HepG2 (cell line): ENCODE measurements around the gene ATG9A. TPM values are rescaled to one million over a fixed set of nuclear protein-coding genes. Genes with fewer than 3 reads are reported as not detected.

ENCODE experiments used
- GLI4 ChIP-seq: sonication (generic); formaldehyde crosslinking; IDR thresholded peaks from 2 replicates; pipeline ENCODE4 v1.5.1; 2020; ENCODE audit warnings: missing genetic modification reagents, mild to moderate bottlenecking, moderate library complexity, borderline replicate concordance
- GLMP ChIP-seq: sonication (generic); formaldehyde crosslinking; IDR thresholded peaks from 2 replicates; pipeline ENCODE4 v1.9.0; 2021; ENCODE audit warnings: missing genetic modification reagents, mild to moderate bottlenecking, borderline replicate concordance
- HMGXB3 ChIP-seq: sonication (generic); formaldehyde crosslinking; IDR thresholded peaks from 2 replicates; pipeline ENCODE4 v1.4.0; 2020; ENCODE audit warnings: missing genetic modification reagents, borderline replicate concordance
- HNRNPL ChIP-seq: fragments of 200-400 bp; formaldehyde crosslinking; IDR thresholded peaks from 2 replicates; pipeline ENCODE4 v1.6.1; 2017; ENCODE audit warnings: mild to moderate bottlenecking, low read depth, low read length
- KMT2A ChIP-seq: sonication (generic); formaldehyde crosslinking; IDR thresholded peaks from 2 replicates; pipeline ENCODE4 v1.4.0; 2020; ENCODE audit warnings: missing genetic modification reagents
- MTF1 ChIP-seq: sonication (generic); formaldehyde crosslinking; IDR thresholded peaks from 2 replicates; pipeline ENCODE4 v1.5.0; 2020; ENCODE audit warnings: missing genetic modification reagents
- NR1H2 ChIP-seq: sonication (generic); formaldehyde crosslinking; IDR thresholded peaks from 2 replicates; pipeline ENCODE4 v1.8.1; 2022; ENCODE audit warnings: low read depth, missing genetic modification reagents, borderline replicate concordance
- RFX1 ChIP-seq: fragments of 450-650 bp; IDR thresholded peaks from 2 replicates; pipeline ENCODE4 v1.6.1; 2017
- THAP9 ChIP-seq: sonication (generic); formaldehyde crosslinking; IDR thresholded peaks from 2 replicates; pipeline ENCODE4; 2020; ENCODE audit warnings: missing genetic modification reagents, mild to moderate bottlenecking, borderline replicate concordance
- ZBTB25 ChIP-seq: IDR thresholded peaks from 2 replicates; pipeline ENCODE4 v1.6.1; 2018; ENCODE audit warnings: missing genetic modification reagents
- ZNF281 ChIP-seq: sonication (generic); formaldehyde crosslinking; IDR thresholded peaks from 2 replicates; pipeline ENCODE4 v1.4.0; 2020; ENCODE audit warnings: missing genetic modification reagents, borderline replicate concordance
- ZNF558 ChIP-seq: sonication (generic); formaldehyde crosslinking; IDR thresholded peaks from 2 replicates; pipeline ENCODE4 v1.9.0; 2022; ENCODE audit warnings: mild to moderate bottlenecking, missing genetic modification reagents, borderline replicate concordance
- ZNF572 ChIP-seq: sonication (generic); formaldehyde crosslinking; IDR thresholded peaks from 2 replicates; pipeline ENCODE4 v1.5.1; 2020; ENCODE audit warnings: mild to moderate bottlenecking, missing genetic modification reagents
- ZNF737 ChIP-seq: sonication (generic); formaldehyde crosslinking; IDR thresholded peaks from 2 replicates; pipeline ENCODE4 v1.5.0; 2020; ENCODE audit warnings: missing genetic modification reagents, mild to moderate bottlenecking, borderline replicate concordance
- ZNF747 ChIP-seq: sonication (generic); formaldehyde crosslinking; IDR thresholded peaks from 2 replicates; pipeline ENCODE4 v1.8.1; 2023; ENCODE audit warnings: missing genetic modification reagents, mild to moderate bottlenecking, borderline replicate concordance
- ZSCAN30 ChIP-seq: sonication (generic); formaldehyde crosslinking; IDR thresholded peaks from 2 replicates; pipeline ENCODE4 v1.5.0; 2020; ENCODE audit warnings: mild to moderate bottlenecking, missing genetic modification reagents
- polyA plus RNA-seq, 8 experiments: library from polyadenylated mRNA; depleted of rRNA in 3 of 8; stranded (reverse) in 7 of 8; unstranded in 1 of 8; fragments of >200 nt; fragmentation: Illumina TruSeq in 4 of 8; extraction: Trizol in 4 of 8; gene quantifications; 2 replicates each; pipeline versions ENCODE4 v1.2.1 to v1.2.3, GENCODE V29; 2011 to 2016; ENCODE audit warnings: low read depth in 4 of 8, missing spikeins in 1 of 8, mixed read lengths in 1 of 8; ENCODE audit not compliant: insufficient read depth in 1 of 8
- total RNA-seq, 5 experiments: library from RNA; depleted of rRNA; stranded (reverse); fragments of >200 nt; fragmentation: Illumina TruSeq; extraction: Trizol; gene quantifications; 2 replicates each; pipeline ENCODE4 v1.2.3, GENCODE V29; 2016; ENCODE audit warnings: low read depth in 1 of 5

The ATG9A gene
- total and polyA plus RNA-seq, 2 of the 13 experiments (the other 11 are each of a cell fraction or from before 2014, with no cell fraction given), result 35.0 to 131 TPM

- TF ChIP-seq HMGXB3 (CRISPR knock-in tag) (no peak), ZNF747 (peak; percentile 9; the same call in 1 of the 2 replicates), KMT2A (CRISPR knock-in tag) (no peak), NR1H2 (peak; percentile 96), ZNF558 (CRISPR knock-in tag) (peak; percentile 88; the same call in 1 of the 2 replicates), THAP9 (CRISPR knock-in tag) (peak; percentile 89; the same call in 1 of the 2 replicates), ZSCAN30 (no peak), MTF1 (peak; percentile 70; the same call in 1 of the 2 replicates), ZNF281 (0 out of 2 replicates have a peak, but pooled peaks have one; percentile 5), GLI4 (CRISPR knock-in tag) (peak; percentile 97; the same call in 1 of the 2 replicates), ZBTB25 (no peak), HNRNPL (peak; percentile 85), GLMP (CRISPR knock-in tag) (0 out of 2 replicates have a peak, but pooled peaks have one; percentile 33), RFX1 (peak; percentile 58; the same call in 1 of the 2 replicates), ZNF737 (CRISPR knock-in tag) (peak; percentile 89; the same call in 1 of the 2 replicates), ZNF572 (peak; percentile 90)
These were observed 11.2 kb downstream of the ATG9A start (continued) for GRCh38 chr2:219218217-219218731.
